ENCODE results near the gene DHODH.
"Not testable (repeated sequence)": the region's sequence is repeated elsewhere in the genome, so short reads cannot be mapped to it uniquely, and the experiment has no call there.

The DHODH gene

DNA sequence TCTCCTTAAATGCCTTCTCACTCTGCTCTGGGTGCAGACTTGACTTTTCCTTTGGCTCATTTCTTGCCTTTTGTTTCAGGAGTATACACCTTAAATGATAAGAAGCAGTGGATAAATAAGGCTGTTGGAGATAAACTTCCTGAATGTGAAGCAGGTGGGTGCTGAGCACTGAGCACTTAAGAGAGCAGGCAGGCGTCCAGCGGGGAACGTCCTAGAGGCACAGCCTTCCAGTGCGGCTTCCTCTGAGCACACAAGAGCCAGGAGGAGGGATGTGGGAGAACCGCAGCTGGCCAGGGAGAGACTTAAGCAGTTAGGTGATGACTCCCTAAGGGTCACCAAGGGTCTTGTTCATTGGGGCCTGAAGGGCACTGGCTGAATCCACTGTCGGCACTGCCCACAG lies 48.8 kb downstream of the DHODH start:
- not testable (repeated sequence) for DNase-seq

DNA sequence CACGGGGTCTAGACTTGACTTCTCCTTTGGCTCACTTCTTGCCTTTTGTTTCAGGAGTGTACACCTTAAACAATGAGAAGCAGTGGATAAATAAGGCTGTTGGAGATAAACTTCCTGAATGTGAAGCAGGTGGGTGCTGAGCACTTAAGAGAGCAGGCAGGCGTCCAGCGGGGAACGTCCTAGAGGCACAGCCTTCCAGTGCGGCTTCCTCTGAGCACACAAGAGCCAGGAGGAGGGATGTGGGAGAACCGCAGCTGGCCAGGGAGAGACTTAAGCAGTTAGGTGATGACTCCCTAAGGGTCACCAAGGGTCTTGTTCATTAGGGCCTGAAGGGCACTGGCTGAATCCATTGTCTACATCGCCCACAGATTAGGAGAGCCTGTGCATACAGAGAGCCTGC lies 50.5 kb downstream of the DHODH start:
- DNase-seq = peak; percentile 8

DNA sequence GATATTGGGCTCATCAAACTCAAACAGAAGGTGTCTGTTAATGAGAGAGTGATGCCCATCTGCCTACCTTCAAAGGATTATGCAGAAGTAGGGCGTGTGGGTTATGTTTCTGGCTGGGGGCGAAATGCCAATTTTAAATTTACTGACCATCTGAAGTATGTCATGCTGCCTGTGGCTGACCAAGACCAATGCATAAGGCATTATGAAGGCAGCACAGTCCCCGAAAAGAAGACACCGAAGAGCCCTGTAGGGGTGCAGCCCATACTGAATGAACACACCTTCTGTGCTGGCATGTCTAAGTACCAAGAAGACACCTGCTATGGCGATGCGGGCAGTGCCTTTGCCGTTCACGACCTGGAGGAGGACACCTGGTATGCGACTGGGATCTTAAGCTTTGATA lies 51.9 kb downstream of the DHODH start:
- DNase-seq = no peak

DNA sequence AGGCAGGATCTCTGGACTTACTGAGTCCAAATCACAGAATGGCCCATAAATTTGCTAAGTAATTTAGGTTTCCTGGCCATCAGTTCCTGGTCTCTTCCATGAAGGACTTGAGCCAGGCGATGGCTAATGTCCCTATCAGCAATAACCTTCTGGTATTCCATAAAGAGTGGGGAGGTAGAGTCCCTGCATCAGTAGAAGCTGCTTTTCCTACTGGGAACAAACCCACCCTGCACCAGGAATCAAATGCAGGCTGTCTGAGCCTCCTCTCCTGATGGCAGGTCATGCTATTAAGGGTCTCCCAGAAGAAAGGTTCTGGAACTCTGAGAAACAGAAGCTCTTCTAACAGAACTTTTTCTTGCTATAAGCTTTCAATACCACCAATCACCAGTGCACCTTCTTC lies 53.0 kb downstream of the DHODH start:
- DNase-seq = no peak

DNA sequence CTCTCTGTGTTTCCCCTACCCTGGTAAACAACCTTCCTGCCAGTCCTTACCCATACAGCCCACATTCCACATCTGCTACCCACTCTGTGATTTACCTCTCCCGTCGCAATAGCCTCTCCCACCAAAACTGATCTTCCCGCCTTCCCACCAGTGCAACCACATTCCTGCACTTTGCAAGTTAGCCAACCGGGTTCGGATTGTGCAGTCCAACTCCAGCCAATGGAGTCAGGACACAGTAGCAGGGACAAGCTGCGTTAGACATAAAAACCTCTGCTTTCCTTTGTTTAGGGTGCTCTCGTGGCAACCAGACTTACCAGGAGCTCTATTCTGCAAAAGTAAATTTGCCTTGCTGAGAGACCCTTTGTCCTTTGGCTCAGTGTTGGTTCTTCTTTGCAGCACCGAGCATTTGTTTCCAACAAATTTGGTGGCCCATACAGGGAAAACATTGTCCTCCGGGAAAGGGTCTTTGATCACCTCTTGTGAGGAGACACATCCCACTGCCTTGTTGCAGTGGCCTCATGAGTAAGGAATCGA lies 55.9 kb downstream of the DHODH start:
- no peak for DNase-seq

DNA sequence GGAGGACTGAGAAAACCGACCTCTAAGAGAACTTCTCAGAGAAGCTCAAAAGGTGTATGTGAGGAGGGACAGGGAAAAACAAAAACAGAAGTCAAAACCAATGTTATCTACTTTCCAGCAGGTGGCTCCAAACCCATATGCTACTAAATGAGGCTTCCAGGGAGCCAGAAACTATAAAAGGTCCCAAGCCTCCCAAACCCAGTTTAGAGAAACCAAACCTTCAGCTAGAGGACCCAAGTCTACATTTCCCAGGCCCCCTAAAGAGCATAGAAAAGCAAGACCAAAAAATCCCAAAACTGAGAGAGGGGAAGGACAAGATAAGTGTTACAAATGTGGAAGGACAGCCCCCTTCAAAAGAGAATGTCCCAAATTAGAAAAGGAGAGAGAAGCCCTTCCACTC lies 58.2 kb downstream of the DHODH start:
- no peak for DNase-seq

DNA sequence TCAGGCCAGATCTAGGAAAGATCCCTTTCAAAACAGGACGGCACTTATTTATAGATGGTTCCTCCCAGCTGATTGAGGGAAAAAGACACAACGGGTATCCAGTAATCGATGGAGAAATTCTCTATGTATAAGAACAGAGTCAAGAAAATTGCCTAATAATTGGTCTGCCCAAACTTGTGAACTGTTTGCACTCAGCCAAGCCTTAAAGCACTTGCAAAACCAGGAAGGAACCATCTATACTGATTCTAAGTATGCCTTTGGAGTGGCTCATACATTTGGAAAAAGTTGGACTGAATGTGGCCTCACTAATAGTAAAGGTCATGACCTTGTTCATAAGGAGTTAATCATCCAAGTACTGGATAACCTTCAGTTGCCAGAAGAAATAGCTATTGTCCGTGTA lies 60.4 kb downstream of the DHODH start:
- no peak for DNase-seq

DNA sequence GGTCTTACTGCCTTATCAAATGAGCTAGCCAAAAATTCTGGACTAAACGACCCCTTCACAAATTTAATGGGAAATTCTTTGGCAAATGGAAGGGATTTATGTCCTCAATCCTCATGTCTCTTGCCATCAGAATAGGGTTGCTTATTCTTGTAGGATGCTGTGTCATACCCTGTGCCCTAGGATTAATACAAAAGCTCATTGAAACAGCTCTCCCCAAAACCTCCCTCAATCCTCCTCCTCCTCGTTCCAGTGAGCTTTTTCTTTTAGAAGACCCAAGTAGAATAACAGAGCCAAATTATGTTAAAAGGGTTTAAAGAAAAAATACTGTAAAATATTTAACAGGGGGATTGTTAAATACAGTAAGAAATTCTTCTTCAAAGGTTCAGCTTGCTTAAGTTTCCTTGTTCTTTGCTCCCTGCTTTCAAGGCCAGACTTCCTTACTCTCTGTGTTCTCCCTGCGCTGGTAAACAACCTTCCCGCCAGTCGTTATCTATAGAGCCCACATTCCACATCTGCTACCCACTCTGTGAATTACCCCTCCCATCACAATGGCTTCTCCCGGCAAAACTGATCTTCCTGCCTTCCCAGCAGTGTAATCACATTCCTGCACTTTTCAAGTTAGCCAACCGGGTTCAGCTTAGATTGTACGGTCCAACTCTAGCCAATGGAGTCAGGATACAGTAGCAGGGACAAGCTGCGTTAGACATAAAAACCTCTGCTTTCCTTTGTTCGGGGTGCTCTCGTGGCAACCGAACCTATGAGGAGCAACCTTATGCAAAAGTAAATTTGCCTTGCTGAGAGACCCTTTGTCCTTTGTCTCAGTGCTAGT lies 64.2 kb downstream of the DHODH start:
- DNase-seq = no peak

DNA sequence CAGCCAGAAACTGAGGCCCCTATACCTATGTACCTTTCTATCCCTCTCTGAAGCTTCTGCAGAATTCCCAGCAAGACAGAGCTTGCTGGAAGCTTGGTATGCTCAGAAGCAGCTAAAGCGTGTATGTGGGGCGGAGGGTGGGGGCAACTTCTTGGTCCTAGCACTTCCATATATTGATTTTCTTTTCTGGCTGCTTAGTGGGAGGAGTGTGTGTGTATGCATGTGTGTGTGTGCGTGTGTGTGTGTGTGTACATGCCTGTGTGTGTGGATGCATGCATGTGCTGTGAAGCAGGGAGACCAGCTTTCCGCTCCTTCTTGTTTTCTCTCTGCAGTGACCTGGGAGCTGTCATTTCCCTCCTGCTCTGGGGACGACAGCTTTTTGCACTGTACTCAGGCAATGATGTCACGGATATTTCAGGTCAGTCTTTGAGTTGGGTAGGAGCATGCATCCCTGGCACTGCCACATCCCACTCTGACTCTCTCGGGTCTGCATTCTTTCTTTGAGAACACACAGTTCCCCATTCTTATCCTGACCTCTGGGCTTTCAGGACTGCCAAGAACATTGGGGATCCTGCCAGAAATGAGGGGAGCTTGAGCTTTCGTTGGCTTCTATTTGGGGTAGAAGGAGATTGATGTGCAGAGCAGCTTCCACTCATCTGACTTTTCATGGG lies 65.2 kb downstream of the DHODH start:
- no peak for DNase-seq

DNA sequence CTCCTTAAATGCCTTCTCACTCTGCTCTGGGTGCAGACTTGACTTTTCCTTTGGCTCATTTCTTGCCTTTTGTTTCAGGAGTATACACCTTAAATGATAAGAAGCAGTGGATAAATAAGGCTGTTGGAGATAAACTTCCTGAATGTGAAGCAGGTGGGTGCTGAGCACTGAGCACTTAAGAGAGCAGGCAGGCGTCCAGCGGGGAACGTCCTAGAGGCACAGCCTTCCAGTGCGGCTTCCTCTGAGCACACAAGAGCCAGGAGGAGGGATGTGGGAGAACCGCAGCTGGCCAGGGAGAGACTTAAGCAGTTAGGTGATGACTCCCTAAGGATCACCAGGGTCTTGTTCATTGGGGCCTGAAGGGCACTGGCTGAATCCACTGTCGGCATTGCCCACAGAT lies 66.5 kb downstream of the DHODH start:
- not testable (repeated sequence) for DNase-seq

All from NCI-H2029 (cell line).